ENCODE results near the gene CD3G.
"Not testable (repeated sequence)": the region's sequence is repeated elsewhere in the genome, so short reads cannot be mapped to it uniquely, and the experiment has no call there.

DNA sequence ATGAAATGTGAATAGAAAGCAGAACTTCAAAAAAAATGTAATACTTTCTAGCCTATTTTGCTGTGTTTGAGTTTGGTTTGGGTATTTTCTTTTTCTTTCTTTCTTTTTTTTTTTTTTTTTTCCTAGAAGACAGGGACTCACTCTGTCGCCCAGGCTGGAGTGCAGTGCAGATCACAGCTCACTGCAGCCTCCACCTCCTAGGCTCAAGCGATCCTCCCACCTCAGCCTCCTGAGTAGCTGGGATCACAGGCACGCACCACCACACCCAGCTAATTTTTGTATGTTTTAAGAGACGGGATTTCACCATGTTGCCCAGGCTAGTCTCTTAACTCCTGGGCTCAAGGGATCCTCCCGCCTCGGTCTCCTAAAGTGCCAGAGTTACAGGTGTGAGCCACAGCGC is 58.5 kb downstream of the CD3G start:
- TF ChIP-seq, protein P1, sequence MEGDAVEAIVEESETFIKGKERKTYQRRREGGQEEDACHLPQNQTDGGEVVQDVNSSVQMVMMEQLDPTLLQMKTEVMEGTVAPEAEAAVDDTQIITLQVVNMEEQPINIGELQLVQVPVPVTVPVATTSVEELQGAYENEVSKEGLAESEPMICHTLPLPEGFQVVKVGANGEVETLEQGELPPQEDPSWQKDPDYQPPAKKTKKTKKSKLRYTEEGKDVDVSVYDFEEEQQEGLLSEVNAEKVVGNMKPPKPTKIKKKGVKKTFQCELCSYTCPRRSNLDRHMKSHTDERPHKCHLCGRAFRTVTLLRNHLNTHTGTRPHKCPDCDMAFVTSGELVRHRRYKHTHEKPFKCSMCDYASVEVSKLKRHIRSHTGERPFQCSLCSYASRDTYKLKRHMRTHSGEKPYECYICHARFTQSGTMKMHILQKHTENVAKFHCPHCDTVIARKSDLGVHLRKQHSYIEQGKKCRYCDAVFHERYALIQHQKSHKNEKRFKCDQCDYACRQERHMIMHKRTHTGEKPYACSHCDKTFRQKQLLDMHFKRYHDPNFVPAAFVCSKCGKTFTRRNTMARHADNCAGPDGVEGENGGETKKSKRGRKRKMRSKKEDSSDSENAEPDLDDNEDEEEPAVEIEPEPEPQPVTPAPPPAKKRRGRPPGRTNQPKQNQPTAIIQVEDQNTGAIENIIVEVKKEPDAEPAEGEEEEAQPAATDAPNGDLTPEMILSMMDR (IDR thresholded peaks at IDR 0.05; ENCODE audit: low read depth, low read length, missing input control) = not testable (repeated sequence)
- TF ChIP-seq, protein P2, sequence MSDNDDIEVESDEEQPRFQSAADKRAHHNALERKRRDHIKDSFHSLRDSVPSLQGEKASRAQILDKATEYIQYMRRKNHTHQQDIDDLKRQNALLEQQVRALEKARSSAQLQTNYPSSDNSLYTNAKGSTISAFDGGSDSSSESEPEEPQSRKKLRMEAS (IDR thresholded peaks at IDR 0.05) = not testable (repeated sequence)
- not testable (repeated sequence) for TF ChIP-seq TAF1 (conservative IDR thresholded peaks at IDR 0.05)
- TF ChIP-seq, protein P3, sequence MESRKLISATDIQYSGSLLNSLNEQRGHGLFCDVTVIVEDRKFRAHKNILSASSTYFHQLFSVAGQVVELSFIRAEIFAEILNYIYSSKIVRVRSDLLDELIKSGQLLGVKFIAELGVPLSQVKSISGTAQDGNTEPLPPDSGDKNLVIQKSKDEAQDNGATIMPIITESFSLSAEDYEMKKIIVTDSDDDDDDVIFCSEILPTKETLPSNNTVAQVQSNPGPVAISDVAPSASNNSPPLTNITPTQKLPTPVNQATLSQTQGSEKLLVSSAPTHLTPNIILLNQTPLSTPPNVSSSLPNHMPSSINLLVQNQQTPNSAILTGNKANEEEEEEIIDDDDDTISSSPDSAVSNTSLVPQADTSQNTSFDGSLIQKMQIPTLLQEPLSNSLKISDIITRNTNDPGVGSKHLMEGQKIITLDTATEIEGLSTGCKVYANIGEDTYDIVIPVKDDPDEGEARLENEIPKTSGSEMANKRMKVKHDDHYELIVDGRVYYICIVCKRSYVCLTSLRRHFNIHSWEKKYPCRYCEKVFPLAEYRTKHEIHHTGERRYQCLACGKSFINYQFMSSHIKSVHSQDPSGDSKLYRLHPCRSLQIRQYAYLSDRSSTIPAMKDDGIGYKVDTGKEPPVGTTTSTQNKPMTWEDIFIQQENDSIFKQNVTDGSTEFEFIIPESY (IDR thresholded peaks at IDR 0.05) = not testable (repeated sequence)
- TF ChIP-seq, protein P4, sequence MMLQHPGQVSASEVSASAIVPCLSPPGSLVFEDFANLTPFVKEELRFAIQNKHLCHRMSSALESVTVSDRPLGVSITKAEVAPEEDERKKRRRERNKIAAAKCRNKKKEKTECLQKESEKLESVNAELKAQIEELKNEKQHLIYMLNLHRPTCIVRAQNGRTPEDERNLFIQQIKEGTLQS (IDR thresholded peaks at IDR 0.05) = not testable (repeated sequence)

Measured in liver (tissue), 3 donors.